Stimulated activated naive CD8-positive, alpha-beta T cell treated with anti-CD3 and anti-CD28 coated beads, Interleukin-15, Interleukin-2, amounts not matched to agents 100 U/mL and 50 U/mL, for 24 hours (primary cell): ENCODE data around the gene PATJ.
A peak's percentile ranks its signal among the peaks of the same experiment; 100 is the strongest.
"Not testable (repeated sequence)": the region's sequence is repeated elsewhere in the genome, so short reads cannot be mapped to it uniquely, and the experiment has no call there.

Experiments used
- ATAC-seq: fragments of 150-1000 bp; cut with Tn5 transposase; one replicate; pipeline ENCODE4 v1.10.0; 2021
- DNase-seq: peaks from one replicate; pipeline ENCODE4 v3.0.0; 2021

Gene PATJ

GRCh38 chr1:62100442-62100841 lies 358.2 kb downstream of the PATJ start:
- no peak for DNase-seq
- ATAC-seq, result peak; percentile 61

DNA sequence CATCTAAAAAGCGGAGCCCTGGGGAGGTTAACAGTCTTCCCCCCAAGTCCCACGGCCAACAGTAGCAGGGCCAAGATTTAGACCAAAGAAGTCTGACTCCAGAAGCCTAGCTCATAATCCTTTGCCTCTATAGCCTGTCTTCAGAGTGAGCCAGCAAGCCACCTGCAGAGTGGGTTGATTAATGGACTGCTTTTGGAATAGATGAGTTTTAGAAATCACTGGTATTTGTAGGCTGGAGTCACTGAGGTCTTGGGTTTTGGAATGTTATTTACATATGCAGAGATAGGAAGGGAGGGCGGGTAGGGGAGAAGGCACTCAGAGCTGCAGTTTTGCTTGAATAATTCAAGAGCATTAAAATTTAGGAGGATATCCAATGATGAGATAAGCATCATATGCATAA lies 361.6 kb downstream of the PATJ start:
- DNase-seq (no peak), ATAC-seq (no peak)

GRCh38 chr1:62107923-62108322 lies 365.6 kb downstream of the PATJ start:
- ATAC-seq (no peak), DNase-seq (no peak)

- no peak for ATAC-seq
- no peak for DNase-seq
These were observed 366.8 kb downstream of the PATJ start for GRCh38 chr1:62109124-62109523.

DNA sequence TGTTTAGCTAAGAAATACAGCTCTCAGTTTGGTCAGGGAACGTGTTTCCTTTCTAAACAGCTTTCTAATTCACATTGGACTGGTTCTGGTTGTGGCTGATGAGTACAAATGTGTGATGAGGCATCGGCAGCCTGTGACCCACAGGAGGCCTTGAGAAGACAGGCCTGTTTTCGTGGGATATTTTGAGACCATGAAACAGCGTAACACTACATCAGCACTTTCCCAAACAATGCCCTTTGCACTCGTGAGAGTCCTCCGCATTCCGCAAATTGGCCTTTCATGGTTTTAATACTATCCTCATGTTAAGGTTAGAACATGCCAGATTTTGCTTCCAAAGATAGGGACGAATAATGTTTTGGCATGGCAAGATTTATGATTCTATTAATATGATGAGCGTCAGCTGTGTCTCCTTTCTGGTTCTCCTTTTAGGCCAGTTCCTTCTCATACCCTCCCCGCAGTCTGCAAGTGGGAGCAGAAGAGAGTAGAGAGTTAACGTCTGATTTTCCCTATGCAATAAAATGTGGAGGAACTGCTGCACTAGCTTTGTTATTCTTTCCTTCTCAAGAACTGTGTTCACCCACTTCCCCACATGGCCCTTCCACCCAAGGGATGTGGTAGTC lies 368.0 kb downstream of the PATJ start:
- DNase-seq (no peak), ATAC-seq (no peak)

DNA sequence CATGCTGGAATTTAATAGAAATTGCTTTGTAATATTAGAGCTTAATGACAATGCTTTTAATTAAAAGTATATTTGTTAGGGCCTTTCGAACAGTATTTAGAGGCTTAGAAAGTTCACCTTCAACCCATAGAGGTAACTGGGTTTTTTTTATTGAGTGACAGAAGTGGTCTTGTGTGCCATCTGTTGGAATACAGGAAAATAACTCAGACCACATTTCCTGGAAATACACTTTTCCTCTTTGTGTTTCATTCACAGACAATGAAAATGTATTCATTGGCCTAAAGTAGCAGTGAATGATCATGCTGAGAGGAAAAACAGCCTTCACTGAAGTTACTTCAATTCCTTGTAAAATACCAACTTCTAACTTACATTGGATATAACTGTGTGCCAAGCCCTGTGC lies 368.8 kb downstream of the PATJ start:
- no peak for ATAC-seq

GRCh38 chr1:62113507-62113906 lies 371.2 kb downstream of the PATJ start:
- no peak for DNase-seq
- ATAC-seq, result no peak

More for the DNA sequence above, 368.8 kb downstream of the PATJ start:
- DNase-seq, result no peak

DNA sequence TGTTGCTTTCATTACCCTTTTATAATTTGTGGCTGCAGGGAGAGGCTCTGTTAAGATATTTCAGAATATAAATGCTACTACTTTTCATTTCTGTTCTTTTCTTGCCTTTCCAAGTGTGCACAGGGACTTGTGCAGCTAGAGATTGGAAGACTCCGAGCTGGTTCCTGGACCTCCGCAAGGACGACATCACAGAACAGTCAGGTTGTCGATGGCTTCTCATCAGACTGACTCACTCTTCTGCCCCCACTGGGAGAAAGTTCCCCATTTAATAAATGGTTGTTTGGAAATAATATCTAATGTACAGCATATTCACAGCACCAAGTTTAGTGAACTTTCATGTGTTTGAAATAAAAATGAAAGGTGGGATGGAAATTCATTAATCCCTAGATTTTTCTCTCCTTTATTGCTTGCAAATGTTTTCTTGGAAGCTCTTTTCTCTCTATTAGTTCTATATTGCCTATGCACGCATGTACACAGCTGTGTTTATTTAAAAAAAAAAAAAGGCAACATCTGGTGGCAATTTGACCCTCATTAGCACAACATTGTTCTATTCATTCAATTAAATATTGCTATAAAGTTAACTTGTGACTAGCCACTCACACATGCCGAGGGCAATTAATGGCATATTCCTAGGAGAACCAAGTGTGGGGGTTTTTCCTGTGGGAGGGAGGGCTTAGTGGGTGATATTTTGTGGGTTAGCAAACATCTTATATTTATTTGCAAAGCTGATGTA lies 374.9 kb downstream of the PATJ start:
- ATAC-seq, result no peak
- DNase-seq, result no peak

DNA sequence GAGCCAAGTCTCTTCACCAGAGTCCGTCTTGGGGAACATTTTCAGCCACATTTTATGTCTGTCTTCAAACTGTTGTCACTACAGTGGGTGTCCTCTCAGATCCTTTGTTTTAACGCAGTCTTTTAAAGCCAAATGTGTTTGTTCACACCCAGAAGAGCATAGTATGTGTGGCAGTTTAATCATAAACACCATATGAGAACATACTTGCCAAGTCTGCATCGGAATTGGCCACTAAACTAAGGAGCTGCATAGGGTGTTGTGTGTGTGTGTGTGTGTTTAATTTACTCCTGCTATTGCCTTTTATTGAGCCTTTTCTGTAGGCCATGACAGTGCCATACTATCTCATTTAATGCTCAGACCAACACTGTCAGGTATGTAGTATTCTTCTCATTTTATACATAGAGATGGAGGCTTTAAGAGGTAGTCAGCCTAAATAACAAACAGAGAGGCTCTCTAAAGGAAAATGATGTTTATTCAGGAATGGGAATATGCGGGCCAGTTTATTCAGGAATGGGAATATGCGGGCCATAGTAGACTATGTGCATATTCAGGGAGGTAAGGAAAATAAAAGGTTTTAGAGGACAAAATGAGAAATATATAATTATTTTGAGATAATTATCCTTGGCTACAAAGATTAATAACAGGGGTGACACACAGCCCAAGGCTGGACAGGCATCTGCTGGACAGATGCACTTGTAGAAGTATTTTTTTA lies 384.5 kb downstream of the PATJ start:
- no peak for ATAC-seq
- DNase-seq, result no peak

- ATAC-seq (no peak), DNase-seq (no peak)
These were observed 386.5 kb downstream of the PATJ start for GRCh38 chr1:62128745-62129144.

- DNase-seq (peak; percentile 33), ATAC-seq (peak; percentile 78)
These were observed 388.9 kb downstream of the PATJ start for GRCh38 chr1:62131093-62131725.

DNA sequence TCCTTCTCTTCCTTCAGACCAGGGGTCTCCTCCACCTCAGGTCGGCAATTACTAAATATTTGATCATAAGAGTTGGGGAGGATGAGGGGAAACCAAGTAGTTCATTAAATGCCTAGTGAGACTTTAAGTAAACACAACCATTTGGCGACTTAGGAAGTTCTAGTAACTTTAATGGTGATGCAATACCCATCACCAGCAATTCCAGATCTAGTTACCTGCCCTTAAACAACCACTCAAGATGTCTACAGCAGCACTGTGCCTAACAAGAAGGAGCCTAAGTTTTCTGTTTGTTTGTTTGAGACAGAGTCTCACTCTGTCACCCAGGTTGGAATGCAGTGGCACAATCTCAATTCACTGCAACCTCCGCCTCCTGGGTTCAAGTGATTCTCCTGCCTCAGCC lies 395.7 kb downstream of the PATJ start:
- ATAC-seq, result no peak
- DNase-seq, result no peak

- DNase-seq (no peak), ATAC-seq (no peak)
These were observed 397.1 kb downstream of the PATJ start for GRCh38 chr1:62139410-62139809.

- DNase-seq, result no peak
- ATAC-seq, result no peak
These were observed 398.4 kb downstream of the PATJ start for GRCh38 chr1:62140666-62141065.

DNA sequence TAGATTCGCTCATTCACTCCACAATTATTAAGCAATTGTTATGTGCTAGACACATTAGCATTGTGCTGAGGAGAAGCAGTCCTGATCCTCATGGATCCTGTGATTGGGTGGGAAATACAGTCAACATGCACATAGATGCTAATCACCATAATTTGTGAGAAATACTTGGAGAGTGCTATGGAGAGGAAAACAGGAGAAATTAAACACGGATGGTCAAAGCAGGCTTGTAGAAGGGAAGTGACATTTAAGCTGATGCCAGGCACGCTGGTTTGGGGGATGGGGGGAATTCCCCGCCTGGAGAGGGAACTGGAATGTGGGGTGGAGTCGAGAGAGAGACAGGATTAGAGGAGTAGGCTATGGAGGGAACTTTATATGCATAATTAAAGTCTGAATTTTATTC lies 400.2 kb downstream of the PATJ start:
- DNase-seq (no peak), ATAC-seq (no peak)

- no peak for ATAC-seq
These were observed 402.1 kb downstream of the PATJ start for GRCh38 chr1:62144238-62144831.

DNA sequence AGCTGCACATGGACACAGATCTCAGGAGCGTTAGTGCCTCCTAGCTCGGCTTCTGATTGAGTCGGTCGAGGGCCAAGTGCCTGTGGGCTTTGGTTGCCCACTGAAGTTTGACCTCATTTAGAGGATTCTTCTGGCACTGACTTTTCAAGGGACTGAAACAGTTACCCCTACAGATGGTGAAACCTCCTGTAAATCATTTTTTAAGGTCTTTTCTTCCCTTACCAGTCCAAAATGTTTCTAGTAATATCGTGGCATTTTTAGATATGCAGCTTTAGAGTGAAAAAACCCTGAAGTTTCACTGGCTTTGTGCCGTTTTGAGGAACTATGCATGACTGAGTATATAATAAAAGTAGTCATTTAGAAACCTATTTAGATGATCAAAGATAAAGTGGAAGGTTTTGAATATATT lies 417.7 kb downstream of the PATJ start:
- ATAC-seq, result no peak
- no peak for DNase-seq

More at GRCh38 chr1:62144238-62144831, 402.1 kb downstream of the PATJ start:
- peak; percentile 16 for DNase-seq

GRCh38 chr1:62161711-62162110 lies 419.4 kb downstream of the PATJ start:
- no peak for DNase-seq
- no peak for ATAC-seq

DNA sequence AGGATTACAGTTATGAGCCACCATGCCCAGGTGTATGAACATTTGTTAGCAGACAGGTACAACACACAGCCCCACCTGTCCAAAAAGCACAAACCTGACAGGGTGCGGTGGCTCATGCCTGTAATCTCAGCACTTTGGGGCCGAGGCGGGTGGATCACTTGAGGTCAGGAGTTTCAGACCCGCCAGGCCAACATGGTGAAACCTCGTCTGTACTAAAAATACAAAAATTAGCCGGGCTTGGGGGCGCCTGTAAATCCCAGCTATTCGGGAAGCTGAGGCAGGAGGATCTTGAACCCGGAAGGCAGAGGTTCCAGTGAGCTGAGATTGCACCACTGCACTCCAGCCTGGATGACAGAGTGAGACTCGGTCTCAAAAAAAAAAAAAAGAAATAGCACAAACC lies 428.1 kb downstream of the PATJ start:
- not testable (repeated sequence) for ATAC-seq, DNase-seq

GRCh38 chr1:62175568-62176179 lies 433.4 kb downstream of the PATJ start:
- DNase-seq (peak; percentile 44), ATAC-seq (no peak)

- ATAC-seq (no peak), DNase-seq (no peak)
These were observed 434.5 kb downstream of the PATJ start for GRCh38 chr1:62176597-62177312.
